NK-92 treated with Interleukin-12 subunit alpha and Interleukin-12 subunit beta, amount 100 ng/mL, for 24 hours (cell line): ENCODE data around the gene LMO2.
"Not testable (repeated sequence)": the region's sequence is repeated elsewhere in the genome, so short reads cannot be mapped to it uniquely, and the experiment has no call there.

Experiments used
- DNase-seq: peaks from one replicate; lab custom pipeline; 2025; lab: John Stamatoyannopoulos, UW

Gene LMO2

GRCh38 chr11:33861386-33861785, 30.5 kb downstream of the LMO2 start:
- DNase-seq = no peak

GRCh38 chr11:33860926-33861325, 30.9 kb downstream of the LMO2 start:
- DNase-seq = no peak

GRCh38 chr11:33859306-33859705, 32.6 kb downstream of the LMO2 start:
- DNase-seq = no peak

GRCh38 chr11:33857933-33858371, 33.9 kb downstream of the LMO2 start:
- DNase-seq = peak; percentile 58

- no peak for DNase-seq
Measured at GRCh38 chr11:33855500-33855899, 36.4 kb downstream of the LMO2 start.

- no peak for DNase-seq
Measured at GRCh38 chr11:33848717-33849390, 43.0 kb downstream of the LMO2 start.

GRCh38 chr11:33847251-33847650, 44.6 kb downstream of the LMO2 start:
- DNase-seq = no peak

GRCh38 chr11:33844236-33844635, 47.6 kb downstream of the LMO2 start:
- DNase-seq = no peak

- DNase-seq = no peak
Measured at GRCh38 chr11:33843018-33843417, 48.9 kb downstream of the LMO2 start.

GRCh38 chr11:33842236-33842915, 49.5 kb downstream of the LMO2 start:
- no peak for DNase-seq

- DNase-seq = not testable (repeated sequence)
Measured at GRCh38 chr11:33838234-33838633, 53.6 kb downstream of the LMO2 start.

GRCh38 chr11:33837334-33837733, 54.5 kb downstream of the LMO2 start:
- not testable (repeated sequence) for DNase-seq

GRCh38 chr11:33835143-33835878, 56.6 kb downstream of the LMO2 start:
- no peak for DNase-seq

GRCh38 chr11:33832676-33833075, 59.2 kb downstream of the LMO2 start:
- DNase-seq = no peak

GRCh38 chr11:33830903-33831648, 60.8 kb downstream of the LMO2 start:
- no peak for DNase-seq

- DNase-seq = peak; percentile 6
Measured at GRCh38 chr11:33829430-33830141, 62.3 kb downstream of the LMO2 start.

GRCh38 chr11:33828604-33829429, 63.1 kb downstream of the LMO2 start:
- DNase-seq = no peak

- no peak for DNase-seq
Measured at GRCh38 chr11:33827206-33827605, 64.7 kb downstream of the LMO2 start.

- DNase-seq = no peak
Measured at GRCh38 chr11:33825854-33826560, 65.9 kb downstream of the LMO2 start.

GRCh38 chr11:33822981-33823380, 68.9 kb downstream of the LMO2 start:
- not testable (repeated sequence) for DNase-seq
